NCI-H187 (cell line): ENCODE results near the gene UMODL1.

ENCODE experiments used
- DNase-seq, 2 experiments: peaks; one replicate each; lab custom pipeline; 2025; lab: John Stamatoyannopoulos, UW

UMODL1 gene, protein sequence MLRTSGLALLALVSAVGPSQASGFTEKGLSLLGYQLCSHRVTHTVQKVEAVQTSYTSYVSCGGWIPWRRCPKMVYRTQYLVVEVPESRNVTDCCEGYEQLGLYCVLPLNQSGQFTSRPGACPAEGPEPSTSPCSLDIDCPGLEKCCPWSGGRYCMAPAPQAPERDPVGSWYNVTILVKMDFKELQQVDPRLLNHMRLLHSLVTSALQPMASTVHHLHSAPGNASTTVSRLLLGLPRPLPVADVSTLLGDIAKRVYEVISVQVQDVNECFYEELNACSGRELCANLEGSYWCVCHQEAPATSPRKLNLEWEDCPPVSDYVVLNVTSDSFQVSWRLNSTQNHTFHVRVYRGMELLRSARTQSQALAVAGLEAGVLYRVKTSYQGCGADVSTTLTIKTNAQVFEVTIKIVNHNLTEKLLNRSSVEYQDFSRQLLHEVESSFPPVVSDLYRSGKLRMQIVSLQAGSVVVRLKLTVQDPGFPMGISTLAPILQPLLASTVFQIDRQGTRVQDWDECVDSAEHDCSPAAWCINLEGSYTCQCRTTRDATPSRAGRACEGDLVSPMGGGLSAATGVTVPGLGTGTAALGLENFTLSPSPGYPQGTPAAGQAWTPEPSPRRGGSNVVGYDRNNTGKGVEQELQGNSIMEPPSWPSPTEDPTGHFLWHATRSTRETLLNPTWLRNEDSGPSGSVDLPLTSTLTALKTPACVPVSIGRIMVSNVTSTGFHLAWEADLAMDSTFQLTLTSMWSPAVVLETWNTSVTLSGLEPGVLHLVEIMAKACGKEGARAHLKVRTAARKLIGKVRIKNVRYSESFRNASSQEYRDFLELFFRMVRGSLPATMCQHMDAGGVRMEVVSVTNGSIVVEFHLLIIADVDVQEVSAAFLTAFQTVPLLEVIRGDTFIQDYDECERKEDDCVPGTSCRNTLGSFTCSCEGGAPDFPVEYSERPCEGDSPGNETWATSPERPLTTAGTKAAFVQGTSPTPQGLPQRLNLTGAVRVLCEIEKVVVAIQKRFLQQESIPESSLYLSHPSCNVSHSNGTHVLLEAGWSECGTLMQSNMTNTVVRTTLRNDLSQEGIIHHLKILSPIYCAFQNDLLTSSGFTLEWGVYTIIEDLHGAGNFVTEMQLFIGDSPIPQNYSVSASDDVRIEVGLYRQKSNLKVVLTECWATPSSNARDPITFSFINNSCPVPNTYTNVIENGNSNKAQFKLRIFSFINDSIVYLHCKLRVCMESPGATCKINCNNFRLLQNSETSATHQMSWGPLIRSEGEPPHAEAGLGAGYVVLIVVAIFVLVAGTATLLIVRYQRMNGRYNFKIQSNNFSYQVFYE

DNA sequence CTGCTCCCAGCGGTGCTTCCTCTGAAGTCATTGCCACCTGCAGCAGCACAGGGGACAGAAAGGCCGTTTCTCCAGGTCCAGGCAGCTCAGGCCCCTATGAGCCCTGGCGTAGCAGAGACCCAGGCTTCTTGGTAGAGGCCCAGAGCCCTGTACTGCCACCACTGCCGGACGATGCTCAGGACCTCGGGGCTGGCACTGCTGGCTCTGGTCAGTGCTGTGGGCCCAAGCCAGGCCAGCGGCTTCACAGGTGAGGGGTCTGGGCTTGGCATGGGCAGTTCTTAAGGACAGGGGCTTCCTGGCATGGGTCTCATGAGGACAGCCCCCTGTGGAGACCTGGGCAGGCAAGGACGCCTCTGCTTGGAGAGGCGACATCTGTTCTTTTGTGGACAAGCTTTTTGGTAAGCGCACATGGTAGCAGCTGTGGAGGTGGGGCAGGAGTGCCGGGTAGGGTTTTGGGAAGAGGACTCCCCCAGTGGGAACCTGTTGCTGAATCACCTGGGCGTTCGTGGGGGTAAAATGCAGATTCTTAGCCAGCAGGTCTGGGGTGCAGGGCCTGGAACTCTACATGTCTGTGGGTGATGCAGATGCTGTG lies at the start of gene UMODL1:
UMODL1 (plus strand) TSS at position 172 of the 592 bp plus-strand sequence; CDS start at position 172, 0 bp downstream.
- no peak for DNase-seq

DNA sequence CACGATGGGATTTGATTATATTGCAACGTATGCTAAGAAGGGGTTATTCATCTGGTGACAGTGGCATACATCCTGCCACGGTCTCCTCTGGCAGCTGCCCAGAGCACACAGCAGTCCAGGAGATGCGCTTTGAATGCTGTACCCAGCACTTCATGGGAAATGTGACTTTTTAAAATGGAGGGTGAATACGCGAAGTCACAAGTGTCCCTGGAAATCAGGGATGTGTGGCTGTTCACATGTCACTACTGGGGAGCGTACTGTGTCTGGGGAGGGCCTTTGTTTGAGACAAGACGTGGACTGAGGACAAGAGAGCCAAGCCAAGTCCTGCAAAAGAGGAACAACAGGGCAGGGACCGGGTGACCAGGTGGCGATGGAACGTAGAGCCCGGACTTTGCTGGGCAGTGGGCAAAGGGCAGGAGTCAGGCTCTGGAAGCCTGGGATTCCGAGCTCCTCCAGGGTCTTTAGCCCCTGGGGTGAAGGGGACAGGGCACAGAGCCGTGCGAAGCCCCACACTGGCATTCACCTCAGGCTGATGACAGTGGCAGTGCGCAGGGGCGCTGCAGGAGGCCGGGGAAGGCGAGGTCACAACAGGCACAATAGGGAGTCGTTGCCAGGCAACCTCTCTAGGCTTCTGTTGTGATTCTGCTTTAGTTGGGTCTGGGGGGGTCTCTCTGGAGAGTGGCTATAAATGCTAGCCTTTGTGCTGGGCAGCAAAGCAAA lies 49.6 kb upstream of the UMODL1 start:
- peak; percentile 29 to 34 for DNase-seq

DNA sequence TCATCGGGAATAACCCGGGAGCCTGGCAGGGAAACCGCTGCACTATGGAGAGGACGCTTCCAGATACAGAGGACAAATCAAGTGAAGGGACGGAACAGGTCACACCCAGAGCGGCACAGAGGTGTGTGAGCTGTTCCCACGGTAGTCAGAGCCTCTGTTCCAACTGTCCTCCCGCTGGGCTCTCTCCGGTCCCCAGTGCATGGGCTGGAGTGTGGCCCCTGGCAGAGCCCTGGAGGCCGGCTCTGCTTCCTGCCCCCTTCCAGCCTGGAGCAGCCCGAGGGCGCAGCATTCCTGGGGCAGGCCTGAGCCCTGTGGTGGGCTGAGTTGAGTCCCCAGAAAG lies 49.1 kb upstream of the UMODL1 start:
- no peak for DNase-seq

DNA sequence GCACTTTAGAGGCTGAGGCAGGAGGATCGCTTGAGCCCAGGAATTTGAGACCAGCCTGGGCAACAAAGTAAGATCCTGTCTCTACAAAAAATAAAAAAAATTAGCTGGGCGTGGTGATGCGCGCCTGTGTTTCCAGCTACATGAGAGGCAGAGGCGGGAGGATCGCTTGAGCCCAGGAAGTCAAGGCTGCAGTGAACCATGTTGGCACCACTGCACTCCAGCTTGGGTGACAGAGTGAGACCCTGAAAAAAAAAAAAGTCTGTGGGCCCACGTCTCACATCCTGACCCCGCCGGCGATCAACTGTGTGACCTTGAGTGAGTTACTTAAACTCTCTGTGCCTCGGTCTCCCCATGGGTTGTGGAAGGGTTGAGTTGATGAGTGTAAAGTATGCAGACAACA lies 48.2 kb upstream of the UMODL1 start:
- no peak for DNase-seq

GRCh38 chr21:42025376-42026081 lies 45.6 kb upstream of the UMODL1 start:
- no peak for DNase-seq

DNA sequence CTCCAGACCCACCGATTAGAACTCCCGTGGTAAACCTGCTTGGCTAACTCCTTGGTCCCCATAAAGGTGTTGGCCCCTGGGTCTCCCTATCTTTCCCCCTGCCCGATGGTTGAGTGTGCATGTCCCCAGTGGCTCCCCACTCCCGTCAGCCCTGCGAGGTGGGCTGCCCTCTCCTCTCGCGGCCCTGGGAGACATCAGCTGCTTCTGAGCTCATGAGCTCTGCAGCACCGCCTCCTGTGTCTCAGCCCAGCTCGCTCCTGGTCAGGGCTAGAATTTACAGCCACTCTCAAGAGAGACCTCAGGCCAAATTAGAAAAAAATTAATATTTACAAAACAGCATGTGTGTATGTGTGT lies 45.1 kb upstream of the UMODL1 start:
- DNase-seq: no peak

DNA sequence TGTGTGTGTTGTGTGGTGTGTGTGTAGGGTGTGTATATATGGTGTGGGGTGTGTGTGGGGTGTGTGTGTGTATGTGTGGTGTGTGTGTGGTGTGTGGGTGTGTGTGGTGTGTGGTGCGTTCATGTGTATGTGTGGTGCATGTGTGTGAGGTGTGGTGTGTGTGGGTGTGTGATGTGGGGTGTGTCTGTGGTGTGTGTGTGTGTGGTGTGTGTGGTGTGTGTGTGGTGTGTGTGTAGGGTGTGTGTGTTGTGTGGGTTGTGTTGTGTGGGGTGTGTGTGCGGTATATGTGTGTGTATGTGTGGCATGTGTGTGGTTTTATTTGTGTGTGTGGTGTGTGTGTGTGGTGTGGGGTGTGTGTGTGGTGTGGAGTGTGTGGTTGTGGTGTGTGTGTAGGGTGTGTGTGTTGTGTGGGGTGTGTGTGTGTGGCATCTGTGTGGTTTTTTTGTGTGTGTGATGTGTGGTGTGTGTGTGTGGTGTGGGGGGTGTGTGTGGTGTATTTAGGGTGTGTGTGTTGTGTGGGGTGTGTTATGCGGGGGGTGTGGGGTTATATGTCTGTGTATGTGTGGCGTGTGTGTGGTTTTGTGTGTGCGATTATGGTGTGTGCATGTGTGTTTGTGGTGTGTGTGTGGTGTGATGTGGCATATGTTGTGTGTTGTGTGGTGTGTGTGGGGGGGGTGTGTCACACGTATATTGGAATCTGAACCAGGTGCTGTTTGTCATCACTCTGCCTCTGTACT lies 43.9 kb upstream of the UMODL1 start:
- no peak for DNase-seq

- no peak for DNase-seq
These were observed 43.0 kb upstream of the UMODL1 start for GRCh38 chr21:42027822-42028765.

DNA sequence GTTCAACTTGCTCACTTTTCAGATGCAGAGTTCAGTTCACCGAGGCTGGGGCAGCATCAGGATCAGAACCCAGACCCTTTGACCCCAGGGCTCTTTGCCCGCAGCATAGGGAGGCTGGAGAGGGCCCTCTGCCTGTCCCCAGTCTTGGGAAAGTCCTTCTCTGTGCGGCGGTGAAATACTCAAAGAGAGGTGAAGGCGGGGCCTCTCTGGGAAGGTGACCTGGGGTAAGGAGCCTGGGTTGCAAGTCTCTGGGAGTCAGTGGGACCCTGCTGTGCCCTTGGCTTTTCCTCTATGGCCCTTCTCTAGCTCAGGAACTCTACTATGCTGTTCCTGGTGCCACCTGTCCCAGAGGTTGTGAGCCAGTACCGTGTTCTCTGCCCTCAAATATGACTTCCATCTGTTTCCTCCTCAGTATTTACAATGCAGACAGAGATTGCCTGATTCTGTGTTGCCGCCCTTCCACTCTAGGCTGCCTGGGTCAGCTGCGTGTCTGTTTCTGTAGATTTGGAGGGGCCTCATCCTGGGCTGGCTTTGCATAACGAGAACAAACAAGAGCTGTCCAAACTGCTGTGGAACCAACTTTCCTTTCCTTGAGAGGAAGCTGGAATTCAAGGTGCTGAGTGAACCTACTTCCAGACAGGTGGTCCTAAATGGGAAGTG lies 42.2 kb upstream of the UMODL1 start:
- DNase-seq: no peak

DNA sequence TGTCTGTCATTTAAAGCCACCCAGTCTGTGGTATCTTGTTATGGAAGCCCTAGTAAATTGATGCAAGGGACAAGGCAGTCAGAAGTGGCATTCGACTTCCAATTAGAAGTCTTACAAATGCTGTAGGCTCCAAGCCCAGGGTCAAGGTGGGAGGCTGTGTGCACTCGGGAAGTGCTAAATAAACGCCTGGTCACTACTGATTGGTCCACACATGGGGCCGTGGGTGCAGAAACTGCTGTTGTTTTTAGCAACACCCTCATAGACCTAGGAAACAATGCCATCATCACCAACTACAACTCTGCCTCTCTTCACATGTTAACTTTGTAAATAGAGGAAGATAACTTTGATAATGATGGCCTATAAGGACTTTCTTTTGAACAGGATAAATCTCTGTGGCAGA lies 40.8 kb upstream of the UMODL1 start:
- no peak for DNase-seq

- DNase-seq: no peak
These were observed 39.9 kb upstream of the UMODL1 start for GRCh38 chr21:42031241-42031640.

GRCh38 chr21:42031816-42032215 lies 39.3 kb upstream of the UMODL1 start:
- DNase-seq: no peak

DNA sequence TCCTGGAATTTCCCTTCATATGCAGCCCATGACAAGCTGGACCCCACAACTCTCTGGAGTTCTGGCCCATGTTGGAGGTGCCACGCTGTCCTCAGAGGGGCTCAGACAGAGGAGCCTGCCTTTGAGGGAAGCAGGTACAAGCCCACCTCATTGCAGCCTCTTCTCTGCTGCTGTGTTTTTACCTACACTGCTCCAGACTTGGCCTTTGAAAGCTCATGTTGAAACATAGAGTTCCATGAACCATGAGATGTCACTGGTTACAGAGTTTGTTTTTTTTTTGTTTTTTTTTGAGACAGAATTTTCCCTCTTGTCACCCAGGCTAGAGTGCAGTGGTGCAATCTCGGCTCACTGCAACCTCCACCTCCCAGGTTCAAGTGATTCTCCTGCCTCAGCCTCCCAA lies 38.9 kb upstream of the UMODL1 start:
- no peak for DNase-seq

GRCh38 chr21:42032968-42033367 lies 38.1 kb upstream of the UMODL1 start:
- no peak for DNase-seq

DNA sequence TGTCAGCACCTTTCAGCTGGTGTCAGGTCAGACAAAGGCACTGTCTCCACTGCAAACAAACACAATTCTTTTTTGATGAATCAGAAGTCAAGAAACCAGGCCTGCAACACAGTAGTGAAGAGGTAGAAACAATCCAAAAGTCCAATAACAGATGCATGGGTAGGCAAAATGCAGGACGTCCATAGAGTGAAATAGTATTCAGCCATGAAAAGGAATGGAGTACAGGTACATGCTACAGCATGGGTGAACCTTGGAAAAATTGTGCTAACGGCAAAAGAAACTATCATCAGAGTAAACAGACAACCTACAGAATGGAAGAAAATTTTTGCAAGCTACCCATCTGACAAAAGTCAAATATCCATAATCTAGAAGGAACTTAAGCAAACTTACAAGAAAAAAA lies 34.8 kb upstream of the UMODL1 start:
- no peak for DNase-seq

DNA sequence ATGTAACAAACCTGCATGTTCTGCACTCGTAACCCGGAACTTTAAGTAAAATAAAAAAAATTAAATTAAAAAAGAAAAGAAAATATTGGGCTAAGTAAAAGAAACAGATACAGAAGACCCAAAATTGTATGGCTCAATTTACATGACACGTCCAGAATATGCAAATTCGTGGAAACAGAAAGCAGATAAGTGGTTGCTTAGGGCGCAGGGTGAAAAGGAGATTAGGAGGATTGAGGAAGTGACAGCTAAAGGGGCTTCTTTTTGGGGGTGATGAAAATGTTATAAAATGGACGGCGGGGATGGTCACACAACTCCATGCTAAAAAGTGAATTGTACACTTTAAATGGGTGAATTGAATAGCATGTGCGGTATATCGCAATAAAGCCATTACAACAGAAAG lies 33.6 kb upstream of the UMODL1 start:
- no peak for DNase-seq

DNA sequence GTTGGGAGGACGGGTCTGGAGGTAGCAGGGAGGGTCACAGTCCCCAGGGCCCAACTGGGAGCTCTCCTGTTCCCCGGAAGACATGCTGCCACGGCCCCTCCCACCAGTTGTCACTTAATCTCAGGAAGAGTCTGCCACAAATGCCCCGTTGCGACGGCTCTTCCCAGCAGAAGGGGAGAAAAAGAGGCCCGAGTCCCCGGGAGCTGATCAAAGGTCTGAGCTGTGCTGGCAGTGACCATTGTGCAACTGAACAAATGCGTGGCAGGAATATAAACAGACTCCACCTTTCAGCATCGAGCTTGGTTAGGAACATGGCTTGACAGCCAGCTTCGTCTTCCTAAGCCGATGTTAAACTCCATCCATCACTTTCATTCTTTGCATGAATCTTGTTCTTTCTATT lies 33.2 kb upstream of the UMODL1 start:
- DNase-seq: no peak

DNA sequence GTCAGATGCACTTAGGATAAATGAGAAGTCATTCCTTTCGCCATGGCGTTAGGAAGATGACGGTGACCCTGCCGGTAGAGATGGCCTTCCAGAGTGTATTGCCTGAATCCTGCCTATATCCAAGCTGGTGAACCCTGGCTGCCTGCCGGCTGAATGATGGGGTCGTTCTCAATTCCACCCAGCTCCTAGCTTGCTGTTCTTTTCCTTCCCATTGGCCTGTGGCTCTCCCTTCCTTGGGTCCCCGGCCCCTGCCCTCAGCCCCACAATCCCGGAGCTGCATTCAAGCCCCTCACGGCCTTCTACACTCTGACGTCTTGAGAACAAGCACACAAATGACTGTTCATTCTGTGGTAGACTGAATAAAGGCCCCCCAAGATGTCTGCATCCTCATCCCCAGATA lies 32.7 kb upstream of the UMODL1 start:
- DNase-seq: no peak
